Effector memory CD8-positive, alpha-beta T cell (primary cell): ENCODE measurements around the gene TRAF1.
A peak's percentile ranks its signal among the peaks of the same experiment; 100 is the strongest.
"Not testable (repeated sequence)": the region's sequence is repeated elsewhere in the genome, so short reads cannot be mapped to it uniquely, and the experiment has no call there.

ENCODE experiments used
- ATAC-seq: fragments of 150-1000 bp; cut with Tn5 transposase; replicated peaks from 2 replicates; pipeline ENCODE4 v1.10.0; 2021; ENCODE audit warnings: mild to moderate bottlenecking, moderate library complexity
- DNase-seq, 3 experiments: peaks; one replicate each; pipeline ENCODE4 v3.0.0; 2021
- H3K27ac Mint-ChIP-seq, 2 donors: one replicate each; pipeline ENCODE4 v1.8.0; 2022; ENCODE audit warnings: mild to moderate bottlenecking in 2 of 2, mixed read lengths in 2 of 2, moderate library complexity in 2 of 2
- H3K27me3 Mint-ChIP-seq, 2 donors: one replicate each; pipeline ENCODE4 v1.8.0; 2022; ENCODE audit warnings: mixed read lengths in 2 of 2
- H3K36me3 Mint-ChIP-seq: one replicate; pipeline ENCODE4 v1.8.0; 2022; ENCODE audit warnings: mild to moderate bottlenecking, moderate library complexity, mixed read lengths; ENCODE audit not compliant: insufficient read depth
- H3K4me1 Mint-ChIP-seq, 2 donors: one replicate each; pipeline ENCODE4 v1.8.0; 2022; ENCODE audit warnings: low read depth in 2 of 2, mixed read lengths in 2 of 2
- H3K4me3 Mint-ChIP-seq, 2 donors: one replicate each; pipeline ENCODE4 v1.8.0; 2022; ENCODE audit warnings: mild to moderate bottlenecking in 2 of 2, mixed read lengths in 2 of 2, moderate library complexity in 2 of 2
- H3K9me3 Mint-ChIP-seq, 2 donors: one replicate each; pipeline ENCODE4 v1.8.0; 2022; ENCODE audit warnings: mixed read lengths in 2 of 2
- total RNA-seq, 9 experiments: gene quantifications; one replicate each; lab custom pipeline; 2026; lab: John Stamatoyannopoulos, UW

TRAF1 gene, protein sequence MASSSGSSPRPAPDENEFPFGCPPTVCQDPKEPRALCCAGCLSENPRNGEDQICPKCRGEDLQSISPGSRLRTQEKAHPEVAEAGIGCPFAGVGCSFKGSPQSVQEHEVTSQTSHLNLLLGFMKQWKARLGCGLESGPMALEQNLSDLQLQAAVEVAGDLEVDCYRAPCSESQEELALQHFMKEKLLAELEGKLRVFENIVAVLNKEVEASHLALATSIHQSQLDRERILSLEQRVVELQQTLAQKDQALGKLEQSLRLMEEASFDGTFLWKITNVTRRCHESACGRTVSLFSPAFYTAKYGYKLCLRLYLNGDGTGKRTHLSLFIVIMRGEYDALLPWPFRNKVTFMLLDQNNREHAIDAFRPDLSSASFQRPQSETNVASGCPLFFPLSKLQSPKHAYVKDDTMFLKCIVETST
- total RNA-seq, result 321 to 711 (median 593) reads per million in 9 experiments

DNA sequence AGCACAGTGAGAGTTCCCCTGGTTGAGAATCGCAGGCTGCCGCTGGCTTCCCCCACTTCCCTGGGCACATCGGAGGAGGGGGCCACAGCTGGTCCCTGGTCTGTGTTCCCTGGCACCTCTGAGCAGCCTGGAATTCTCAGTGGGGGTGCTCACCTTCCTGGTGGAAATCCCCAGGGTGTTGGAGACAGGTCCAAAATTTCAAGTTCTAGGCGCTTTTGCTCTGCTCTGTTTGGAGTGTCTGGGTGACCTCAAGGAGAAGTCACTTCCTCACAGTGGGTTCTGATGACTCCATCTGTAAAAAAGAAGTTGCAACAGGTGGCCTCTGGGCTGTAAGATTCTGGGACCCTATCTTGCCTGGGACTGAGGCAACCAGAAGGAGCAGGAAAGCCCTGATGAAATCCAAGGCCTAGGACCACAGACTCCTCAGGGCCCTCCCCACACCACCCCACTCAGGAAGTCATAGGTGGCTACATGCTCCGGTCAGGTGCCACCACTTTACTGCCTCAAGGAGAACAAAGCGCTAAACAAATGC is at the start of gene TRAF1:
TRAF1 (minus strand) TSS at position 400 of the 532 bp plus-strand sequence. CDS start 721 bp downstream, outside the sequence.
- Mint-ChIP-seq H3K4me1 (peaks cover 78 to 87% of the 10 kb centered on the region in 2 donors), H3K27me3 (no peaks in the 10 kb centered on the region), H3K4me3 (peak within 1 kb of the TSS; percentile 82 to 97), H3K36me3 (peaks cover 67% of the 10 kb centered on the region), H3K9me3 (no peaks in the 10 kb centered on the region), H3K27ac (peak within 1 kb of the TSS; percentile 93 to 95)
- DNase-seq (no peak), ATAC-seq (peak; percentile 21)

DNA sequence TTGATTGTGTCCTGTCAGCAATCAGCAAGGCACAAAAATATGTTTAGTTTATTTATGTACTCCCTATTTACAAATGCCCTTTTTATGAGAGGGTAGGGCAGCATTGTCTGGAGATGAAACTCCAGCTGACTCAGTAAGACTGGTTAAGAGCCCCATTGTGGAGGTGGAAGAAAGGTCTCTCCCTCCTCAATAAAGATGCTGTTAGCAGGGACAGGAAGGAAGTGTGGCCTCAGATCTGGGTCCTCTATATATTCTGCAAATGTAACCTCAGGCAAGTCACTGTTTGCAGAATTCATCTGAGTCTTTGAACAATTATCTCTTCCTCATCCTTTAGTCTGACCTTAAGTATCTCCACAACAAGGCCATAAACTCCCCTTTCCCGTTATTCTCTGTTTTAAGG is 48.3 kb upstream of the TRAF1 start:
- Mint-ChIP-seq H3K9me3 (no peaks in the 10 kb centered on the region), H3K27me3 (no peaks in the 10 kb centered on the region), H3K27ac (peak overlapping the region; percentile 7 to 24), H3K36me3 (no peaks in the 10 kb centered on the region), H3K4me3 (no peak overlapping the region), H3K4me1 (peaks cover 6 to 11% of the 10 kb centered on the region in 2 donors)
- DNase-seq (no peak), ATAC-seq (peak; percentile 40)

DNA sequence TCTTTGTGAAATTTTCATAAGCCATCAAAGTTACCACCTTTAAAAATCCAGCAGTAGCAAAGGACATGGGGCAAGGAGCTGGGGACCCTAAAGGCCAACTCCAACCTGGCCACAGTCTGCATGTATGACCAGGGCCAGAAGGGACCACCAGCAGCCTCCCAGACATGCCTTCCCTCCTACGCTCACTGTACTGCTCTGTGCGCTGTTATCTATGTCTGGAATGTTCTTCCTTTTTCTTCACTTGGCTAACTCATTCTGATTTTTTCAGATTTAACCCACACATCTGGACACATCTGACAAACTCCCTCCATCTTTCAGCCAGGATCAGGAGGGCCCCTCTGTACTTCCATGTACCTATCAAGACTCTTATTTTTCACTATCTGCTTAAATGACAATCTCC is 47.6 kb upstream of the TRAF1 start:
- Mint-ChIP-seq H3K27ac (peak overlapping the region in 1 of 2 donors; percentile 24), H3K4me3 (no peak overlapping the region), H3K9me3 (no peaks in the 10 kb centered on the region), H3K36me3 (no peaks in the 10 kb centered on the region), H3K4me1 (peaks cover 6 to 11% of the 10 kb centered on the region in 2 donors), H3K27me3 (no peaks in the 10 kb centered on the region)
- DNase-seq (no peak), ATAC-seq (no peak)

DNA sequence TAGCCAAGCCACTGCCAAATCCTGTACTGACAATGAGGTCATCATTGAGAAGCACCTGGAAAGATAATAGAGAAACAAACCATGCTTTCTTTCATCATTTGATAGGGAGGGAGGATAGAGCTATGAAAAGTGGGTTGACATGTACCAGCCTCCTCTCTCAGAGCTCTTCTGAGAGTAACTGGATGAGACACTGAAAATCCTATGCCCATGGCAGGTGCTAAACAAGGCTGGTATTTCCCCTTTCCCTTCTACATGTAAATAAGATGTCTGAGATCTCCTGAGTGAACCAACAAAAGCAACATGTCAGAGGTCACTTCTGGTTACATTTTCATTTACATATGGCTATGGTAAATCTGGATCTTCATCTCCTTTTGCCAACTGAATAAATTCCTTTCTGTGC is 45.3 kb upstream of the TRAF1 start:
- no peak overlapping the region for H3K4me3 Mint-ChIP-seq
- no peaks in the 10 kb centered on the region for H3K9me3 Mint-ChIP-seq
- H3K27me3 Mint-ChIP-seq, result no peaks in the 10 kb centered on the region
- H3K36me3 Mint-ChIP-seq, result no peaks in the 10 kb centered on the region
- H3K4me1 Mint-ChIP-seq, result peaks cover 6 to 11% of the 10 kb centered on the region in 2 donors
- DNase-seq, result no peak
- ATAC-seq, result no peak
- H3K27ac Mint-ChIP-seq, result no peak overlapping the region

DNA sequence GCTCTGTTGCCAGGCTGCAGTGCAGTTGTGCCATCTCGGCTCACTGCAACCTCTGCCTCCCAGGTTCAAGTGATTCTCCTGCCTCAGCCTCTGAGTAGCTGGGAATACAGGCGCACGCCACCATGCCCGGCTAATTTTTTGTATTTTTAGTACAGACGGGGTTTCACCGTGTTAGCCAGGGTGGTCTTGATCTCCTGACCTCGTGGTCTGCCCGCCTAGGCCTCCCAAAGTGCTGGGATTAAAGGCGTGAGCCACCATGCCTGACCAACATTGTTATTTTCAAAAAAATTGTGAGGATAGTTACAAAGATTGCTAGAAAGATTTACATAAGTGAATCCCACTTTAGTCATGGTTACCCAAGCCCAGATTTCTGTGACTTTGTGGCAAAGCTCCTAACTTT is 44.9 kb upstream of the TRAF1 start:
- ATAC-seq, DNase-seq, H3K27ac Mint-ChIP-seq, H3K4me3 Mint-ChIP-seq, H3K9me3 Mint-ChIP-seq, H3K36me3 Mint-ChIP-seq, H3K27me3 Mint-ChIP-seq: not testable (repeated sequence)
- H3K4me1 Mint-ChIP-seq, result peaks cover 6 to 11% of the 10 kb centered on the region in 2 donors

DNA sequence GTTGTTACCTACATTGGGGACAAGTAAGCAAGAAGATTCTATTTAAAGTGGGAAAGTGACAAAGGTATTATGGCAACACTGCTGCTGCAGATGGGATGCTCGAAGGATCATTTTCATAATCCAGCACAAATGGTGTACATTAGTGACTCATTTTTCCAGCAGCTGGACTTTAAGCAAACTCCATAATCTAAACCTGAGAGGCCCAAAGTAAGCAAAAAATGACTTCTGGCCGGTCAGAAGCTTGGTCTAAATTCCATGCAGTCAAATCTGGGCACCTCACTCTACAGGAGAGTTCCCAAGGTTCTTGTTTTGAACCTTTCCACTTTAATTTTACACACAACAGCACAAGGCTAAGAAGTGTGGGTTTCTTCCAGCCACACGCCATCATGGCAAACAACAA is 43.6 kb upstream of the TRAF1 start:
- Mint-ChIP-seq H3K9me3 (no peaks in the 10 kb centered on the region), H3K27me3 (no peaks in the 10 kb centered on the region), H3K4me1 (peaks cover 5 to 9% of the 10 kb centered on the region in 2 donors), H3K36me3 (no peaks in the 10 kb centered on the region), H3K4me3 (no peak overlapping the region), H3K27ac (no peak overlapping the region)
- DNase-seq (no peak), ATAC-seq (no peak)

DNA sequence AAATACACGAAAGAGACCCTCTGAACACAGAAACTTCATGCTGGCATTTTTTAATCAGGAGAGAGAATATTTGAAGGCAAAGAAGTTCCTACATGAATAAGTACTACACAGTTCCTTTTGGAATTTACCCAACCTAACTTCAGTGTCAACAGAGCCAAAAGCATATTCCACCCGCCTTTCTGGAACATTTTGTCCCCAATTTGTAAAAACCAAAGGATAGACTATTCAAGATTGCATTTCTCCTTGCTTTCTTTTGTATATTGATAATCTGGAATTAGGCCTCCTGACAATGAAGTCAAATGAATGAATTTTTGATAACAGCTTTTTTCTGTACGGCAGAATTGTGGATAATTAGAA is 39.4 kb upstream of the TRAF1 start:
- no peak overlapping the region for H3K27ac Mint-ChIP-seq
- H3K36me3 Mint-ChIP-seq, result no peaks in the 10 kb centered on the region
- no peaks in the 10 kb centered on the region for H3K9me3 Mint-ChIP-seq
- DNase-seq, result no peak
- no peak for ATAC-seq
- no peaks in the 10 kb centered on the region for H3K27me3 Mint-ChIP-seq
- H3K4me1 Mint-ChIP-seq, result no peaks in the 10 kb centered on the region
- no peak overlapping the region for H3K4me3 Mint-ChIP-seq

DNA sequence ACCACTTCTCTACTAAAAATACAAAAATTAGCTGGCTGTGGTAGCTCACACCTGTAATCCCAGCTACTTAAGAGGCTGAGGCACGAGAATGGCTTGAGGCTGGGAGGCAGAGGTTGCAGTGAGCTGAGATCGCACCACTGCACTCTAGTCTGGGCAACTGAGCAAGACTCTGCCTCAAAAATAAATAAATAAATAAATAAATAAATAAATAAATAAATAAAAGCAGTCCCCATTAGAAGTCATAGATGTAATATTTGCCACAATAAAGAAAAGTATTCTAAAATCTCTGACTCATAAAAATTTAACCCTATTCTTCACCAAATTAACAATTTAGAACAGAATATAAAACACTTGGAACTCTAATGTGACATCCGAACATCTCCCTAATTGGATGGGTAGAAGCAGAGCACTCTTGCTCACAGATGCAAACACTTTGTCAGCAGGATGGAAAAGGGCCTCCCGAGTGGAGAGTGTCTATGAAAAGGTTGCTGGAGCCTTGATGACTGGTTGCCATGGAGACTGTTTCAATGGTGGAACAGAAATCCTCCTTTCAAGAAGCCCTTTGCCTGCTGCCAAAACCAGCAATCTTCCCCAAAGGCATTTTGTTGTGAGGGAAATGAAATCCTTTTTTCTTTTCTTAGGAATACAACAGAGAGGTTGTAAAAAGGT is 38.9 kb upstream of the TRAF1 start:
- H3K4me3 Mint-ChIP-seq, result no peak overlapping the region
- no peaks in the 10 kb centered on the region for H3K36me3 Mint-ChIP-seq
- no peaks in the 10 kb centered on the region for H3K9me3 Mint-ChIP-seq

DNA sequence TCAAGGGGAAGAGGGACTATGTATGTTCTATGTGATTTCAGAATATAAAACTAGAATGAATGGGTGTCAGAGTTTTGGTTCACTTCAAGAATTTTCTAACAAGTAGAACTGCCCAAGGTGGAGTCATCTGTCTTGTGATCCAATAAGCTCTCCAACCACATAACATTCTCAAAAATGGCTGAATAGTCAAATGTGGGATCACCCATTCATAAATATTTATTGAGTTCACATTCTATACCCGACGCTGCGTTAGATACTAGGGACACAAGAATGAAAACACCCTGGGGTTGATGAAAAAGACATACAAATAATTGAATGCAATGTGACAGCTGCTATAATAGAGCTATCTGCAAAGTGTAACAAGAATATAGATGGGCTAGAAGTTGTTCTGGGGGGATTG is 35.3 kb upstream of the TRAF1 start:
- DNase-seq, result no peak
- H3K27ac Mint-ChIP-seq, result no peak overlapping the region
- ATAC-seq, result no peak

More for the DNA sequence above, 38.9 kb upstream of the TRAF1 start:
- Mint-ChIP-seq H3K4me1 (no peaks in the 10 kb centered on the region), H3K27me3 (no peaks in the 10 kb centered on the region), H3K27ac (no peak overlapping the region)
- no peak for ATAC-seq
- no peak for DNase-seq

DNA sequence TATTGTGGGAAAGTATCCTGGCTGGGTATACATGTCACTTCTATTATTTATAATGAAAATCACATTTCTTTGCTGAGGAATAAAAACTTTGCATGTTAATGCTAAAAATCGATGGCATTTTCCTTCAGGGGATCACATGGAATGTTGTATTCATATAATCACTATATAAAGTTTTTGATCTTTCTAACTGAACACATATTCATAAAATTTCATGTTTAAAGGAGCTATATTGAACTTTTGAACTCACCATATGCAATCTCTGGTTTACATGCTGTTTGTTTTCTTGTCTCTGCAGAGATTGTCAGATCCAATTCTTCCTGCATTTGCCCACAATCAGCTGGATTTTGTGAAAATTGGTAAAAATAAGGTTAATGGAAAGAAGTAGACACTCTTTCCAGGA is 33.4 kb upstream of the TRAF1 start:
- Mint-ChIP-seq H3K27ac (no peak overlapping the region), H3K9me3 (no peaks in the 10 kb centered on the region), H3K4me3 (no peak overlapping the region), H3K4me1 (no peaks in the 10 kb centered on the region), H3K36me3 (no peaks in the 10 kb centered on the region), H3K27me3 (no peaks in the 10 kb centered on the region)
- ATAC-seq (no peak), DNase-seq (no peak)

More for the DNA sequence above, 35.3 kb upstream of the TRAF1 start:
- Mint-ChIP-seq H3K27me3 (no peaks in the 10 kb centered on the region), H3K9me3 (no peaks in the 10 kb centered on the region), H3K36me3 (no peaks in the 10 kb centered on the region), H3K4me1 (no peaks in the 10 kb centered on the region), H3K4me3 (no peak overlapping the region)

DNA sequence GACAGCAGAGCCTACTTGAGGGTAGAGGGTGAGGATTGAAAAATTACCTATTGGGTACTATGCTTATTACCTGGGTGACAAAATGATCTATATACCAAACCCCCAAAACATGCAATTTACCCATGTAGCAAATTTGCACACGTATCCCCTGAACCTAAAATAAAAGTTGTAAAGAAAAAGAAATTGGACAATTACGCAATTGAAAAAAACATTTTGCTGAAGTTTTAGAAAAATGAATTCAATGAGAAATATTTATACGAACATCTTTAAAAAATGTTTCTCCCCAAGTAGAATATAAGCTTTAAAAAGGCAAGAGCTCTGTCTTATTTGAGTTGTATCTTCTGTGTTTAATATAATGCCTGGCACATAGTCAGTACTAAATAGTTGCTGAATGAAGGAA is 30.3 kb upstream of the TRAF1 start:
- ATAC-seq (no peak), DNase-seq (no peak)
- Mint-ChIP-seq H3K4me1 (no peaks in the 10 kb centered on the region), H3K36me3 (no peaks in the 10 kb centered on the region), H3K27ac (no peak overlapping the region), H3K9me3 (no peaks in the 10 kb centered on the region), H3K4me3 (no peak overlapping the region), H3K27me3 (no peaks in the 10 kb centered on the region)

DNA sequence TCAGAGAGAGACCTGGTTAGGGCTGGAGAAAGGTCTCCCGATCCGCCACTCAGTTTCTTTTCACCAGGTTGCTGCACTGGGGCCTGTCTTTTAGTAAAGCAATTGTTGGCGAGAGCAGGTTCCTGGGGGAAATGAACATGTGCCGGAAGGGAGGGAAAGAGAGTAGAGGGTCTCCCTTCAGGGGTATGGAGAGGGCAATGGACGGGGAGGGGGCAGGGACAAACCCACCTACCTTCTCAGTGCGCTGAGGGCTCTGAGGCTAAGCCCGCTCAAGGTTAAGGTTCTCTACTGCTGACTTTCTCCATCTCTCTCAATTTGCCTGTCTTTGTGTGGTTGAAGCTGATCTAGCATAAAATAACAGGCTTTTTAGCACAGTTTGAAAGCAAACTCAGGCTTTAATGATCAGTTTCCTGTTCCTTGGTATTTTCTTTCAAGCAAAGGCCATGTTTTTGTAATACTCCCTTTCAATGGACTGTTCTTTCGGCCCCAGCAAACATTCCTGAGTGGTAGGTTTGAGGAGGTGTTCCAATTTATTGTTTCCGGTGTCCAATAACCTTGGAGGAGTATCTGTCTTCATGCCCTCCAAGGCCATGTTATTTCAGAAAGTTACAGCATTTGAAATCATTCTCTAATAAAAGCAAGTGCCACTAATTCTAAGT is 25.5 kb upstream of the TRAF1 start:
- no peak overlapping the region for H3K27ac Mint-ChIP-seq
- H3K4me1 Mint-ChIP-seq, result no peaks in the 10 kb centered on the region
- no peaks in the 10 kb centered on the region for H3K36me3 Mint-ChIP-seq
- no peaks in the 10 kb centered on the region for H3K9me3 Mint-ChIP-seq
- no peaks in the 10 kb centered on the region for H3K27me3 Mint-ChIP-seq
- H3K4me3 Mint-ChIP-seq, result no peak overlapping the region
- no peak for ATAC-seq
- DNase-seq, result no peak
